GM18517 (cell line): Measurements from ENCODE around the gene PPFIA2.
A peak's percentile ranks its signal among the peaks of the same experiment; 100 is the strongest.

ENCODE experiments used
- ATAC-seq: cut with Tn5 transposase; IDR thresholded peaks from one replicate; pipeline ENCODE4 v1.9.1; 2021; ENCODE audit warnings: mild to moderate bottlenecking, moderate library complexity; ENCODE audit not compliant: unreplicated experiment

Gene PPFIA2

GRCh38 chr12:81564237-81564636, 194.9 kb downstream of the PPFIA2 start:
- ATAC-seq: no peak

DNA sequence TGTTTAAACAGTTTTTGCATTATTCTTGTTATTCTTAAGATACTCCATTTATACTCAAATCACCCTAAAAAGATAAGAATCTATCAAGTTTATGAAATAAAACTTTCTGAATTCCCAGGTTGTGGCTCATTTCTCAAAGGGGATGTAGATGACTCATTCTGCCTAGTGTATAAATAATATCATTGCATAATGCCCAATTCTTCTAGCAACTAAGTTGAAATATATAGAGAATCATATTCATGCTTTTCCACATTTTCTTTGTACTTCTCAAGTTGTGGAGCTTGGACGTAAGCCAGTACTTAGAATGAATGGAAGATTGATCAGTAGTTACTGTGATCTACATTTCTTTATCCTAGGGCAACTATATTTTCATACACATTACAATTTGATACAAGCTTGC, 201.1 kb downstream of the PPFIA2 start:
- no peak for ATAC-seq

- ATAC-seq: no peak
These were observed 212.3 kb downstream of the PPFIA2 start for GRCh38 chr12:81546811-81547210.

DNA sequence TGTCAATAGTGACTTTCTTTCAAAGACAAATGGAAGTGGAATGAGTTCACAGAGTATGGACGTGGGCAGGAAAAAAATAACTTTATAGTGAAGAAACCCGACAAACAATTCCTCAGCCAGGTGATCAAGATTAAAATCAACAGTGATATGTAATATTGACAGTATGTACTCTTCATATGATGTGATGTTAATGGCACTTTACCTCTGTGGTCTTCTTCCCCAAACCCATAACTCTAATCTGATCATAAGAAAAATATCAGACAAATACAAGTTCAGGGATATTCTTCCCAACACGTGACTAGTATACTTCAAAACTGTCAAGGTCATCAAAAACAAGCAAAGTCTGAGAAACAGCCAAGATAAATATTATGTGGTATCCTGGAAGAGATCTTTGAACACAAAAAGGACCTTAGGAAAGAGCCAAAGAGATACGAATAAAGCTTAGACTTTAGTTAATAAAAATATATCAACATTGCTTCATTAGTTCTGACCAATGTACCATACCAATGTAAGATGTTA, 215.5 kb downstream of the PPFIA2 start:
- ATAC-seq: no peak

- ATAC-seq: no peak
These were observed 216.8 kb downstream of the PPFIA2 start for GRCh38 chr12:81542065-81543010.

DNA sequence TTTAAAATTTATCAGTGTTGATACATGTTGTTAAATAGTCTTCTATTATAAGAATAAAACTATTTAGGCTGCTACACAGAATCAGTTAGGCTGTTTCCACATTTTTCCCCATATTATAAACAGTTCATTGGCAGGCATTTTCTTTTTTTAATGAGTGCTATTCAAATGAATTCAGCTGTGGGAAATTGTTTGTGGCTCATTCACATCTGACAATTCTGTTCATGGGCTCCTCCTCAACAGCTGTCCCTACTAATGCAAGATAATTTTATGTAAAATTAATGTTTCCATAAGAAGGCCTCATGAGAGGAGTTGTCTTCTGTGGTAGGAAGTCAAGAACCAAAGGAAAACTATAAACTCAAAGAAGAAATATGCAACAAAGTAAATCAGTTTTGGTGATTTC, 218.0 kb downstream of the PPFIA2 start:
- no peak for ATAC-seq

DNA sequence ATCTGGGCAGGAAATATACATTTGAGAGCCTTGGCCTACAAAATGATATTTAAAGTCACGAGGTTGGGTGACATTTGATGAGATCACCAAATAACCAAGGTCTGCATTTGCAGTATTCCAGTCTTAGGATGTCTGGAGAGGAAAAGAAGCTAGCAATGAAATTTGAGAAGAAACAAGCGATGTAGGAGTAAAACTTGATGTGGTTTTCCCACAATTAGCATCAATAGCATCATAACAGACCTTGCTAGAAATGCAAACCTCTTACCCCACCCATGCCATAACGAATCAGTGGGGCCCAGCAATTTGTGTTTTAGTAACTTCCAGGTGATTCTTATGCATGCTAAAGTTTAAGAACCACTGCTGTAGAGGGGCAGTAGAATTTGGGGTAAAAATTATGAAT, 219.9 kb downstream of the PPFIA2 start:
- ATAC-seq: no peak

DNA sequence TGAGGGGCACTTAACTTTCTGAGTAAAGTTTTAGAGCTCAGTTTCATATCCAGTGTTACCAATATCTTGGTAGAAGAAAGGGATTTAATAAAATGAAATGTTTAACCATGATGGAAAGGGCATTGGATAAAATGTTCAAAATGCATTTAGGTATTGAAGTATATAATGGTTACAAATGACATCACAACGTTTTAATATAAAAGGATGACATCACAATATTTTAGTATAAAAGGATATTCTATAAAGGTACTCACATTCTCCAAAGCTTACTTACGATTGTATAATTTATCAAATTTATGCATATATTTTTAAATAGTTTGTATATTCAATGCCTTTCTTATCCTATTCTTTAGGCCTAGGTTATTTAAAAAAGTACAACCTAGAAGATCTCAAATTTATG, 226.1 kb downstream of the PPFIA2 start:
- ATAC-seq: no peak

DNA sequence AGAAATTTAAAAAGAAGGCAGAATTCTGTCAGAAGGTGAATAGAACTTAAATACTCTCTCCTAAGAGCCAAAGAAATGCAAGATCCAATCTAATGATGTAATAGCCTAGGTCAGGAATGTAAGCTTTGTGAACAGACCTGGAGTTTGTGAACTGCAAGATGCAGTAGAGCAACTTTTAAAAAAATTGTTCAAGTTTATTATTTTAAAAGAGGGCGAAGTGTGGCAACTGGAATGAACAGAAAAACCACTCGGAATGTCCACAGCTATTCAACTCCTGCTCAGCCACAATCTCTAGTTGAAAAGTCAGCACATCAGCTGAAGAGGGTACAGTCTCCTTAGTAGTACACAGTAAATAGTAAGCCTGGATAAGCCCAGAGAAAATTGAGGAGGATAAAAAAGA, 228.8 kb downstream of the PPFIA2 start:
- no peak for ATAC-seq

DNA sequence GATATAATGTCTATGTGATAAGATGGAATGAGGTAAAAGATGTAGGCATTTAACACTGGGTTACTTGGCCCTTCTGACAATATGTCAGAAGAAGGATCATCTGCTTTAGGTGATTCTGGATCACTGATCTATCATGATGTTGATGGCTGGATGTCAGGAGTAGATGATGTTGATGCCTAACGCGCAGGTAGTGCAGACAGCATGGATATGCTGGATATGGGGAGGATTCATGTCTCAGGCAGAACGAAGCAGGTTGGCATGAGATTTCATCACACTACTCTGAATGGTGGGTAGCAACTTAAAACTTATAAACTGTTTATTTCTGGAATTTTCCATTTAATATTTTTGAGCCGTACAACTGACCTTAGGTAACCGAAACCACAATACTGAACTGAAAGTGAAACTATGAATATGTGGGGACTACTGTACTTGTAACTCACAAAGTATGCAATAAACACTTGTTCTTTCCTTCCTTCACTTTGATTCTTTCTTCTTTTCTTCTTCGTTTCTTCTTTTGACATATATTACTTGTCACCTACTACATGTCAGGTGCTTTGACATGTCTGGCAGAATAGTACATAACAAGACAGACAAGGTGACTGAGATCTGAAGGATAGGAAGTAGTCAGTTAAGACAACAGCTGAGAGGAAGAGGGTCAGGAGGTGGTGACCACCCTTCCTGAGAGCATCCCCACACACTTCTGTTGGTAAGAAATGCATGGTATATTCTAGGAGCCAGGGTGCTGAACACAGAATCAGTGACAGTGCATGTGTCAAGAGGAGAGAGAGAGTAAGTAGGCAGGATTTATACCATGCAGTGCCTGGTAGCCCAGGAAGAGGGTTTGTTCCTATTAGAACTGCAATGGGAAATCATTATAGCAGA, 238.8 kb downstream of the PPFIA2 start:
- peak; percentile 91 for ATAC-seq

DNA sequence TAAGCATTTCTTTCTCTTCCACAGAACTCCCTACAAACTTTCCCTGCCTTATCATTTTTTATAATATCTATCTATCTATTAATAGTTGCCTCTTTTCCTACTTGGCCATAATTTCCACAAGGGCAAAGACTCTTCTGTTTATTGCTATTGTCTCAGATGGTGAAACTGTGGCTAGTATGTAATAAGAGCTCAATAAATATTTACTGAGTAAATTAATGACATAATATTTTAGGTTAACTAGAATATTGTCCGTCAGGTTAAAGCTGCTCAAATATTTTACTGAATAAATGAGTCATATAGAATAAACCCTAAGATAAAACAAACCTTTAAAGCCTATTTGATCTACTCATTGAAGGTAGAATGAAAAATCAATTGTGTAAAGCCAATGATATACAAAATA, 240.5 kb downstream of the PPFIA2 start:
- ATAC-seq: no peak

DNA sequence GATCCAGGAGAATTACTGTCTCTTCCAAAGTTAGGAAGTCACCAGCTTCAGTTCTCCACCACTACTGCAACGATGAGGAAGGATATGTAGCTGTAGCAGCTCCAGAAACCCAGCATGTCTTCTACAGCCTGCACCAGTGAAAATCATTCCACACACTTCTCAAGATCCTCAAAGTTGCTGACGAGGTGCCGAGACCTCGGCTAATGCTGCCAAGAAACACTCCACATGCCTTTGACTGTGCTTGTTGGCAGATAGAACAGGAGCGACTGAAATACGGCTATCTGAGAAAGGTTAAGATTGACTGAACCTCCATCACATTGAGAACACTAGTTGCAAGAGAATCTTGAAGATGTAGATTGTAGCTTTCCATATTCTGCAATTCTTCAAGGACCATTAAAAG, 241.9 kb downstream of the PPFIA2 start:
- no peak for ATAC-seq

DNA sequence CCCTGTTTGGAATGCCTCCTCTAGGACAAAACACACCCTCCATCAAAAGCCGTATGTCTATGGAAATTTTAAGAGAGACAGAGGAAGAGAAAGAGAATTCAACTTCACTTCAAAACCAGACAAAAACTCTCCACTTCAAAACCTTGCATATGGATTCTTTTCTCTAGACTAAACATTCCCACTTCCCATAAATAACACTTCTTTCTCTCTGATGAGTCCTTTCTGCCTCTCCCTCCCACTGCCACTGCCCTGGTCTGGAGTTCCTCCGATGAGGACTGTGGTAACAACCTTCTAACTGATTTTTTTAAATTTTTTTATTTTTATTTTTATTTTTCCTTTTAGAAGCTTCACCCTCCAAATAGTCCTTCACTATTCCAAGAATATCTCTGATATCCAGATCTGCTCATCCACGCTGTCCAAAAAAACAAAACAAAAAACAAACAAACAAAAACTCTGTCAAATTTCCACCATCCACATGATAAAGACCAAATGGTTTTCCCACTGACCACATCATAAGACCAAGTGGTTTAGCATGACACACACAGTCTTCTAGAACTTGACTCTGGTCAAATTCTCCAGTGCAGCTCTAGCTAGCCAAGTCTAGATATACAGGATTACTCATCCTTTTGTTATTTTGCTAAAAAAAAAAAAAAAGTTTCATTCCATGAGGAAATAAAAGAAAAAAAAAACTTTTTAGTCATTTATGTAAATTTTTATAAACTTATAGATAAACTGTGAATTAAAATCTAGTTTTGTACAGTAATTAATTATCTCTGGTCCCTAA, 256.0 kb downstream of the PPFIA2 start:
- ATAC-seq: no peak

DNA sequence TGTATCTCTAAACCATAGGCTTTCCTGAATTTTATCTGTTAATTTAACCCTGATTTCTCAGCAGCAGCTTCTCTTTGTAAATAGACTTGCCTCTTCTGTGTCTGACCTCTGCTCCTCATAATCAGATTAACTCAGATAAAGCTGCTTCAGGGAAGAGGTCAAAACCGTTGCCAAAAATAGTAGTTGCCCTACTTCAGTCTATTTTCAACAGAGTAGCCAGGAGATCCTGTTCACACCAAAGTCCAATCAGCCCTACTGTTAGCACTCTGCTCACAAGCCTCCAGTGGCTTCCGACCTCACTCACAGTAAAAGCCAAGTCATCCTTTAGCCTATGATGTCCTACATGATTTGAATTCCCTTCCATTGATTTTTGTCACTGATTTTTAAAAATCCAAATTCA, 258.4 kb downstream of the PPFIA2 start:
- ATAC-seq: no peak

- no peak for ATAC-seq
These were observed 259.3 kb downstream of the PPFIA2 start for GRCh38 chr12:81499809-81500208.

DNA sequence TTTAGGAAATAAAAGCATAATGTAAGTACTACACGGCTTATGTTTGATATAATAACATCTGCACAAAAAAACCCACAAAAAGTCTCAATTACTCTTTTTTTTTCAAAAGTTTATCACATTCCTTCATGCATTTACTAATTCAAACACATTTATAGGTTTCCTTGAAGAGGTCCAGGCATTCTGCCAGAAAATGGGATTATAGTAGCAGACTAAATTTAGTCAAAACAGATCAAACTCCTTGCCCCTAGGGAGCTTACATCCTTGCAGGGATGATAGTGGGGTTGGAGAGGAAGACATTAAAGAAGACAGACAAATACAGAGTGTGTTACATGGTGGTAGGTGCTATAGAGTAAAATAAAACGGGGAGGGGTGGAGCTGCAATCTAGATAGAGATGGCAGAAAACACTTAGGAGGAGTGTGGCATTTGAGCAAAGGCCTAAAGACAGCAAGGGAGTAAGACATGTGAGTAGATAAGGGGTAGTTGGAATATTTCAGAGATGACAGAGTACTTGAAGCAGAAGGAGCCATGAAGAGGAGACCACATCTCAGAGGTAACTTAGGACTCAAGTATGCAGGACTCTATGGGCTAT, 266.9 kb downstream of the PPFIA2 start:
- ATAC-seq: no peak

DNA sequence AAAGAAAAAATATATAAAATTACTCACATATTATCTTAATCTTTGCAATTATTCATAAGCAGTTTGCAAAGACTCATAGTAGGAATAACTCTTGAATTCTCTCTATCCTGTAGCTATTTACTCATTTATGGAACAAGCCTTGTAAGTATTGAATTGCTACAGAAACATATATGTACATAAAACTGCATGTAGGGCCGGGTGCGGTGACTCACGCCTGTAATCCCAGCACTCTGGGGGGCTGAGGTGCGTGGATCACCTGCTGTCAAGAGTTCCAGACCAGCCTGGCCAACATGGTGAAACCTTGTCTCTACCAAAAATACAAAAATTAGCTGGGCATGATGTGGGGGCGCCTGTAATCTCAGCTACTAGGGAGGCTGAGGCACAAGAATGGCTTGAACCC, 286.2 kb downstream of the PPFIA2 start:
- ATAC-seq: no peak

GRCh38 chr12:81470923-81471322, 288.2 kb downstream of the PPFIA2 start:
- ATAC-seq: no peak

GRCh38 chr12:81468206-81468605, 290.9 kb downstream of the PPFIA2 start:
- ATAC-seq: no peak

- no peak for ATAC-seq
These were observed 293.3 kb downstream of the PPFIA2 start for GRCh38 chr12:81465876-81466275.
